ENCODE data around the gene DPPA3. TPM values are rescaled to one million over a fixed set of nuclear protein-coding genes. Genes with fewer than 3 reads are reported as not detected.
"Not testable (repeated sequence)": the region's sequence is repeated elsewhere in the genome, so short reads cannot be mapped to it uniquely, and the experiment has no call there.

DPPA3 gene
- total and polyA plus RNA-seq, 2 of the 13 experiments (the other 11 are each of a cell fraction or from before 2014, with no cell fraction given), result not detected

DNA sequence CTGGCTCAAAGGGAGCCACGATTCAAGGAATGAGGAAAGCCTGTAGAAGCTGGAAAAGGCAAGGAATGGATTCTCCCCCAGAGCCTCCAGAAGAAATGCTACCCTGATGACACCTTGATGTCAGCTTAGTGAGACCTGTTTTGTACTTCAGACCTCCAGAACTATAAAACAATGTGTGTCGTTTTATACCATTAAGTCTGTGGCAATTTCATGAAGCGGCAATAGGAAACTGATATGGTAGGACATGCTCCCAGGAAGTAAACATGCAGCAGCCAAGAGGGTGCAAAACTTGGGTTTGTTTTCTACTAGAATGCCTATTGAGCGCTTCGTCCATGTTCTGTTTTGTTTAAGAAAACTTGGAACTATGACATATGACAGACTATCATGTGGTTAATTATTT, 43.1 kb upstream of the DPPA3 start:
- no peak for FAIRE-seq

GRCh38 chr12:7675455-7675854, 35.8 kb upstream of the DPPA3 start:
- H3K27ac ChIP-seq (ENCODE audit: extremely low read length, insufficient read depth, low read length); H3K27me3 ChIP-seq (ENCODE audit: control insufficient read depth in 1 of 2, insufficient read depth in 2 of 2, low read length in 2 of 2); POLR2A ChIA-PET; H4K20me1 ChIP-seq (ENCODE audit: insufficient read depth, low read length); H3K9ac ChIP-seq (ENCODE audit: insufficient read depth, low read depth, low read length); H3K9me3 ChIP-seq (ENCODE audit: low read length); H3K4me3 ChIP-seq (replicated peaks in 1 of 3; ENCODE audit: insufficient read depth in 1 of 3, low read depth in 2 of 3, low read length in 3 of 3); H3K4me2 ChIP-seq (ENCODE audit: low read depth, low read length); FAIRE-seq; ATAC-seq; DNase-seq (ENCODE audit: low spot score); BruUV-seq (replicated peaks); intact Hi-C loops (cut with micrococcal nuclease; ENCODE audit: unreplicated experiment); H3K36me3 ChIP-seq (replicated peaks in 1 of 2; ENCODE audit: control insufficient read depth in 1 of 2, insufficient read depth in 2 of 2, low read length in 2 of 2); H3K79me2 ChIP-seq (ENCODE audit: insufficient read depth, low read length); H2AFZ ChIP-seq (ENCODE audit: low read length); H3K4me1 ChIP-seq (ENCODE audit: insufficient read depth, low read length): not testable (repeated sequence)
- 55% methylated on average over 6 of the region's 6 CpGs for WGBS (ENCODE audit: low lambda C conversion rate)
- CTCF ChIA-PET (ENCODE audit: low intra/inter-chr PET ratio, low total read pairs), result interaction anchor here (6.3 kb wide), 1 partner anchor 131 kb away, joined by 44 read pairs; no protein-coding TSS in a partner anchor
- in situ Hi-C loops (cut with HindIII; ENCODE audit: extremely low pct_ligation_motif_present, low pct_unique_long_range_greater_than_20kb), result loop anchor here (5.0 kb wide), 1 partner anchor 132 kb away; no protein-coding TSS in a partner anchor

More for the DNA sequence above, 43.1 kb upstream of the DPPA3 start:
- intact Hi-C loops (cut with micrococcal nuclease; ENCODE audit: unreplicated experiment) (no loop called here), in situ Hi-C loops (cut with HindIII; ENCODE audit: extremely low pct_ligation_motif_present, low pct_unique_long_range_greater_than_20kb) (no loop called here)
- no peak overlapping the region for H3K4me2 ChIP-seq (ENCODE audit: low read depth, low read length)
- no peak for ATAC-seq
- no peak for DNase-seq (ENCODE audit: low spot score)
- POLR2A ChIA-PET, result no interaction called here
- no TSS peak for BruUV-seq (replicated peaks)
- H2AFZ ChIP-seq (ENCODE audit: low read length), result no peak overlapping the region
- H3K27me3 ChIP-seq (ENCODE audit: control insufficient read depth in 1 of 2, insufficient read depth in 2 of 2, low read length in 2 of 2), result 0 out of 5 replicates have a peak, but pooled peaks cover 0 to 3% of the 10 kb centered on the region in 2 experiments
- TF ChIP-seq ZNF749 (CRISPR knock-in tag; IDR thresholded peaks at IDR 0.05; ENCODE audit: borderline replicate concordance) (no peak), ZKSCAN1 (IDR thresholded peaks at IDR 0.05; ENCODE audit: low read length) (no peak), JDP2 (CRISPR knock-in tag; IDR thresholded peaks at IDR 0.05; ENCODE audit: borderline replicate concordance) (no peak), NPAS2 (CRISPR knock-in tag; IDR thresholded peaks at IDR 0.05; ENCODE audit: borderline replicate concordance) (no peak), RAD51 (IDR thresholded peaks at IDR 0.05; ENCODE audit: borderline replicate concordance) (no peak), ZNF12 (CRISPR knock-in tag; IDR thresholded peaks at IDR 0.05) (no peak), ZNF550 (CRISPR knock-in tag; IDR thresholded peaks at IDR 0.05; ENCODE audit: borderline replicate concordance) (no peak), ZBTB1 (CRISPR knock-in tag; IDR thresholded peaks at IDR 0.05; ENCODE audit: borderline replicate concordance) (no peak)
- no peaks in the 10 kb centered on the region for H3K9me3 ChIP-seq (ENCODE audit: low read length)
- H3K4me3 ChIP-seq (replicated peaks in 1 of 3; ENCODE audit: insufficient read depth in 1 of 3, low read depth in 2 of 3, low read length in 3 of 3), result no peak overlapping the region
- H3K27ac ChIP-seq (ENCODE audit: extremely low read length, insufficient read depth, low read length), result no peak overlapping the region
- H3K4me1 ChIP-seq (ENCODE audit: insufficient read depth, low read length), result peaks cover 20% of the 10 kb centered on the region
- 48% methylated on average over 5 of the region's 5 CpGs for WGBS (ENCODE audit: low lambda C conversion rate)
- H4K20me1 ChIP-seq (ENCODE audit: insufficient read depth, low read length), result no peaks in the 10 kb centered on the region
- no peaks in the 10 kb centered on the region for H3K79me2 ChIP-seq (ENCODE audit: insufficient read depth, low read length)
- no peak overlapping the region for H3K9ac ChIP-seq (ENCODE audit: insufficient read depth, low read depth, low read length)
- no peaks in the 10 kb centered on the region for H3K36me3 ChIP-seq (replicated peaks in 1 of 2; ENCODE audit: control insufficient read depth in 1 of 2, insufficient read depth in 2 of 2, low read length in 2 of 2)
- CTCF ChIA-PET (ENCODE audit: low intra/inter-chr PET ratio, low total read pairs), result no interaction called here

All from HepG2 (cell line).